B cell (primary cell): Measurements from ENCODE around the gene PCDH15. TPM values are rescaled to one million over a fixed set of nuclear protein-coding genes. Genes with fewer than 3 reads are reported as not detected.

Experiments
- ATAC-seq: fragments of 200-7000 bp; cut with Tn5 transposase; one replicate; pipeline ENCODE4 v1.10.0; 2021; ENCODE audit warnings: low read depth, mild to moderate bottlenecking, moderate number of reproducible peaks, moderate library complexity
- CTCF ChIA-PET: fragments of 350-600 bp; sonication (Branson Sonifier 250); formaldehyde crosslinking; loops from one replicate; lab custom pipeline; 2021; ENCODE audit warnings: antibody characterized with exemption, inconsistent platforms; lab: Charles Lee
- POLR2A ChIA-PET: fragments of 350-600 bp; sonication (Branson Sonifier 250); formaldehyde crosslinking; loops from one replicate; lab custom pipeline; 2021; ENCODE audit warnings: antibody characterized with exemption; lab: Charles Lee
- DNase-seq: peaks from one replicate; pipeline ENCODE4 v3.0.0; 2013
- H2AFZ ChIP-seq: 2 replicates; pipeline ENCODE4 v1.6.1; 2012; ENCODE audit warnings: mild to moderate bottlenecking, low read depth, low read length; ENCODE audit not compliant: insufficient read depth, poor library complexity, severe bottlenecking
- H3K27ac ChIP-seq, 2 donors: 1 replicate in 1 of 2; 2 replicates in 1 of 2; pipeline ENCODE4 v1.5.1; 2012 to 2013; ENCODE audit warnings: low read length in 2 of 2, mild to moderate bottlenecking in 2 of 2, moderate library complexity in 1 of 2
- H3K27me3 ChIP-seq, 4 experiments: fragments of 200-600 bp in 1 of 4; sonication (generic) in 1 of 4; replicated peaks in 1 of 4; 1 replicate in 2 of 4; 2 replicates in 2 of 4; pipeline versions ENCODE4 v1.6.1 to v1.7.0; 2013 to 2016; ENCODE audit warnings: low read length in 3 of 4, mild to moderate bottlenecking in 2 of 4, mixed read lengths in 1 of 4, moderate library complexity in 1 of 4; ENCODE audit not compliant: insufficient read depth in 4 of 4, control insufficient read depth in 3 of 4; ENCODE audit errors: control extremely low read depth in 1 of 4
- H3K36me3 ChIP-seq, 2 experiments: replicated peaks in 1 of 2; 1 replicate in 1 of 2; 2 replicates in 1 of 2; pipeline versions ENCODE4 v1.6.1 to v1.7.1; 2013; ENCODE audit warnings: low read length in 1 of 2; ENCODE audit not compliant: insufficient read depth in 2 of 2, control insufficient read depth in 1 of 2; ENCODE audit errors: control extremely low read depth in 1 of 2, extremely low read depth in 1 of 2
- H3K4me1 ChIP-seq, 2 donors: fragments of 200-600 bp in 1 of 2; sonication (generic) in 1 of 2; 1 replicate in 1 of 2; 2 replicates in 1 of 2; pipeline versions ENCODE4 v1.5.1 to v1.6.1; 2013 to 2017; ENCODE audit warnings: low read length in 2 of 2; ENCODE audit not compliant: control insufficient read depth in 2 of 2, insufficient read depth in 2 of 2
- H3K4me2 ChIP-seq: replicated peaks from 2 replicates; pipeline ENCODE3; 2012; ENCODE audit warnings: mild to moderate bottlenecking, low read depth, low read length; ENCODE audit not compliant: poor library complexity, severe bottlenecking
- H3K4me3 ChIP-seq, 5 experiments: fragments of 200-600 bp in 1 of 5; sonication (generic) in 1 of 5; 1 replicate in 3 of 5; 2 replicates in 2 of 5; pipeline versions ENCODE4 v1.5.1 to v1.7.0; 2011 to 2016; ENCODE audit warnings: low read length in 4 of 5, mild to moderate bottlenecking in 4 of 5, low read depth in 2 of 5, control low read depth in 1 of 5, moderate library complexity in 1 of 5; ENCODE audit not compliant: insufficient read depth in 1 of 5; ENCODE audit errors: control extremely low read depth in 1 of 5, extremely low read depth in 1 of 5
- H3K79me2 ChIP-seq: fragments of 200-600 bp; sonication (generic); one replicate; pipeline ENCODE4 v1.6.0; 2016; ENCODE audit warnings: low read length; ENCODE audit not compliant: control insufficient read depth, insufficient read depth
- H3K9ac ChIP-seq: fragments of 200-600 bp; sonication (generic); 2 replicates; pipeline ENCODE4 v1.6.1; 2017; ENCODE audit warnings: mild to moderate bottlenecking, low read length, moderate library complexity
- H3K9me3 ChIP-seq, 3 donors: one replicate each; pipeline versions ENCODE4 v1.6.1 to v1.7.1; 2013; ENCODE audit warnings: low read length in 2 of 3; ENCODE audit not compliant: control insufficient read depth in 2 of 3, insufficient read depth in 1 of 3; ENCODE audit errors: control extremely low read depth in 1 of 3
- H4K20me1 ChIP-seq: 2 replicates; pipeline ENCODE4 v1.6.0; 2012; ENCODE audit warnings: mild to moderate bottlenecking, low read length; ENCODE audit not compliant: insufficient read depth, control insufficient read depth, poor library complexity, severe bottlenecking
- H3K27ac Mint-ChIP-seq: one replicate; pipeline ENCODE4 v1.8.0; 2021; ENCODE audit warnings: mixed read lengths
- H3K27me3 Mint-ChIP-seq: one replicate; pipeline ENCODE4 v1.8.0; 2021; ENCODE audit warnings: mixed read lengths
- H3K4me1 Mint-ChIP-seq: one replicate; pipeline ENCODE4 v1.8.0; 2021; ENCODE audit warnings: mixed read lengths
- H3K4me3 Mint-ChIP-seq: one replicate; pipeline ENCODE4 v1.8.0; 2021; ENCODE audit warnings: mixed read lengths
- H3K9me3 Mint-ChIP-seq: one replicate; pipeline ENCODE4 v1.8.0; 2022; ENCODE audit warnings: mixed read lengths; ENCODE audit not compliant: insufficient read depth
- CTCF ChIP-seq: fragments of 200-600 bp; IDR thresholded peaks from one replicate; pipeline ENCODE4 v1.8.0; 2022; ENCODE audit warnings: antibody characterized with exemption, mild to moderate bottlenecking
- EZH2 ChIP-seq: IDR thresholded peaks from 2 replicates; pipeline ENCODE4 v1.6.1; 2012; ENCODE audit warnings: borderline replicate concordance, low read depth, mild to moderate bottlenecking, moderate library complexity, low read length; ENCODE audit not compliant: insufficient read depth, poor library complexity, severe bottlenecking
- WGBS: methylation state at CpG from one replicate; pipeline ENCODE4 v1.1.5; 2013; ENCODE audit warnings: missing lambda C conversion rate; ENCODE audit not compliant: insufficient coverage; 5-methylcytosine and 5-hydroxymethylcytosine counted together
- intact Hi-C: fragments of 100-400 bp; cut with micrococcal nuclease; formaldehyde crosslinking; loops from one replicate; pipeline ENCODE4 v1.10.0; 2022
- polyA plus RNA-seq: library from polyadenylated mRNA; depleted of rRNA; stranded (reverse); fragments of >200 nt; gene quantifications from 2 replicates; pipeline ENCODE4 v1.2.3, GENCODE V29; 2012
- total RNA-seq, 2 donors: library from RNA; stranded (reverse); fragments of 120-200 nt in 1 of 2; gene quantifications; 1 replicate in 1 of 2; 2 replicates in 1 of 2; pipeline versions ENCODE4 v1.2.3 to v1.2.4, GENCODE V29; 2013 to 2022

The PCDH15 gene
- total and polyA plus RNA-seq, 2 donors (not counting 1 experiment from before 2014, with no cell fraction given): not detected

GRCh38 chr10:53886325-53887300, 914.4 kb downstream of the PCDH15 start:
- Histone ChIP-seq H3K27ac (no peak overlapping the region), H3K27me3 (no peaks in the 10 kb centered on the region), H4K20me1 (no peaks in the 10 kb centered on the region), H3K9ac (no peak overlapping the region), H3K4me3 (no peak overlapping the region), H2AFZ (no peak overlapping the region), H3K79me2 (no peaks in the 10 kb centered on the region), H3K36me3 (no peaks in the 10 kb centered on the region), H3K9me3 (peaks cover 0 to 4% (median 0%) of the 10 kb centered on the region in 3 donors), H3K4me2 (no peak overlapping the region), H3K4me1 (no peaks in the 10 kb centered on the region)
- 33% methylated on average over 1 of the region's 9 CpGs for WGBS
- Mint-ChIP-seq H3K4me3 (no peak overlapping the region), H3K27ac (no peak overlapping the region), H3K9me3 (no peaks in the 10 kb centered on the region), H3K4me1 (no peaks in the 10 kb centered on the region), H3K27me3 (no peaks in the 10 kb centered on the region)
- TF ChIP-seq EZH2 (no peak), CTCF (no peak)
- ATAC-seq: no peak
- no peak for DNase-seq
- ChIA-PET CTCF (interaction anchor here (0.7 kb wide), 1 partner anchor 144 kb away, joined by 8 read pairs; no protein-coding TSS in a partner anchor), POLR2A (no interaction called here)
- intact Hi-C loops: no loop called here

- Mint-ChIP-seq H3K4me3 (no peak overlapping the region), H3K27ac (no peak overlapping the region), H3K9me3 (no peaks in the 10 kb centered on the region), H3K27me3 (no peaks in the 10 kb centered on the region), H3K4me1 (no peaks in the 10 kb centered on the region)
- ChIA-PET CTCF (no interaction called here), POLR2A (no interaction called here)
- Histone ChIP-seq H3K4me1 (no peaks in the 10 kb centered on the region), H3K4me2 (no peak overlapping the region), H4K20me1 (no peaks in the 10 kb centered on the region), H3K27ac (no peak overlapping the region), H3K36me3 (no peaks in the 10 kb centered on the region), H3K4me3 (no peak overlapping the region), H3K27me3 (no peaks in the 10 kb centered on the region), H3K9me3 (no peaks in the 10 kb centered on the region), H3K79me2 (no peaks in the 10 kb centered on the region), H3K9ac (no peak overlapping the region), H2AFZ (no peak overlapping the region)
- ATAC-seq (no peak), DNase-seq (no peak)
- TF ChIP-seq EZH2: no peak
- no peak for TF ChIP-seq CTCF
- intact Hi-C loops: no loop called here
- WGBS: no CpG with 5 or more reads among the region's 4 CpGs
Observed at GRCh38 chr10:53864846-53865245, 936.2 kb downstream of the PCDH15 start.
